H1 (cell line): ENCODE measurements around the gene CPM. TPM values are rescaled to one million over a fixed set of nuclear protein-coding genes. Genes with fewer than 3 reads are reported as not detected.

Source experiments
- BRCA1 ChIP-seq: IDR thresholded peaks from 2 replicates; pipeline ENCODE4 v1.6.1; 2012; ENCODE audit warnings: low read depth, low read length, improper control_type of control experiment
- HDAC2 ChIP-seq, 2 experiments: fragments of 300-600 bp in 1 of 2; sonication (generic) in 1 of 2; IDR thresholded peaks; 2 replicates each; pipeline ENCODE4 v1.6.1; 2011 to 2012; ENCODE audit warnings: low read depth in 2 of 2, low read length in 2 of 2, mild to moderate bottlenecking in 2 of 2, moderate library complexity in 2 of 2, borderline replicate concordance in 1 of 2, inconsistent platforms in 1 of 2
- MAFK ChIP-seq: IDR thresholded peaks from 2 replicates; pipeline ENCODE4 v1.6.1; 2012; ENCODE audit warnings: low read depth, mild to moderate bottlenecking, improper control_type of control experiment, low read length
- RNF2 ChIP-seq: fragments of 200-900, 300-1000 bp; sonication (generic); IDR thresholded peaks from 2 replicates; pipeline ENCODE4 v1.7.1; 2016; ENCODE audit warnings: borderline replicate concordance, low read depth, mild to moderate bottlenecking, antibody characterized with exemption, low read length; ENCODE audit not compliant: poor library complexity, severe bottlenecking; ENCODE audit errors: missing control alignments
- polyA plus RNA-seq, 7 experiments: library from polyadenylated mRNA; depleted of rRNA in 3 of 7; stranded (reverse) in 5 of 7; unstranded in 2 of 7; fragments of >200 nt in 5 of 7; fragments of 200-250 nt in 2 of 7; gene quantifications; 1 replicate in 5 of 7; 2 replicates in 1 of 7; 4 replicates in 1 of 7; pipeline versions ENCODE4 v1.2.1 to v1.2.3, GENCODE V29; 2011 to 2013; ENCODE audit warnings: missing spikeins in 2 of 7, mixed read lengths in 2 of 7
- total RNA-seq: library from RNA; stranded (reverse); fragmentation: NEBNext Ultra II Directional; extraction: Animal tissue kit (Norgen Biotek cat#: 25700); gene quantifications from 2 replicates; pipeline ENCODE4 v1.2.1, GENCODE V29; 2021

Gene CPM
- total and polyA plus RNA-seq, 2 of the 8 experiments (the other 6 are each of a cell fraction or from before 2014, with no cell fraction given), result 0.33 to 3.1 TPM

DNA sequence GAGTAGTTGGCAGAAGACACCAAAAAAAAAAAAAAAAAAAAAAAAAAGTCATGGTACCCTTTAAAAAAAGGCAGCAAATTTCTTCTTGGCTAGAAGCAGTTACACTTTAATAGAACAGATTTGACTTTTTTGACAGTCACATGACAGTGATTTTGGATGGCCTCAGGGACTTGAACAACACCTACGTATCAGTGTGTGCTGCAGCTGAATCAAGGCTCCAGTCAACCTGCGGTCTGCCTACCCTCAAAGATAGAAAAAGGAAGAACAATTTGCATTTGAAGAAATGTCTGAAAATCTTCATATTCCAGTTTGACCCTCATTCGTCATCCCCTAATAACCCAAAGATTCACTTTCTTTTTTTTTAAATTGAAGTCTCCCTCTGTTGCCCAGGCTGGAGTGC is 71.1 kb downstream of the CPM start (continued):
- TF ChIP-seq RNF2, result no peak
- no peak for TF ChIP-seq BRCA1
- no peak for TF ChIP-seq MAFK
- no peak for TF ChIP-seq HDAC2 (IDR thresholded peaks at IDR 0.05; ENCODE audit: borderline replicate concordance in 1 of 2, low read depth in 2 of 2, low read length in 2 of 2)
